Neural cell (in vitro differentiated cells): ENCODE data around the gene PJA1.

Source experiments
- CTCF ChIP-seq: fragments of 450-650 bp; IDR thresholded peaks from 2 replicates; pipeline ENCODE4 v1.5.1; 2014; ENCODE audit warnings: antibody characterized with exemption, mild to moderate bottlenecking, moderate library complexity; ENCODE audit not compliant: poor library complexity, severe bottlenecking
- EP300 ChIP-seq: fragments of 450-650 bp; conservative IDR thresholded peaks from 2 replicates; pipeline ENCODE4 v1.6.1; 2014; ENCODE audit warnings: antibody characterized with exemption, mild to moderate bottlenecking, moderate library complexity; ENCODE audit not compliant: poor library complexity, severe bottlenecking
- EZH2 ChIP-seq: fragments of 200-600, 300-800 bp; shearing (Covaris generic), sonication (generic); IDR thresholded peaks from 2 replicates; pipeline ENCODE4 v1.6.1; 2014; ENCODE audit warnings: antibody characterized with exemption, low read length, borderline replicate concordance, mild to moderate bottlenecking; ENCODE audit not compliant: insufficient read depth, poor library complexity, severe bottlenecking
- POLR2AphosphoS5 ChIP-seq: IDR thresholded peaks from 2 replicates; pipeline ENCODE4 v1.6.1; 2012
- RAD21 ChIP-seq: fragments of 450-650 bp; conservative IDR thresholded peaks from 2 replicates; pipeline ENCODE4 v1.6.1; 2014; ENCODE audit warnings: antibody characterized with exemption, mild to moderate bottlenecking, moderate library complexity
- REST ChIP-seq: IDR thresholded peaks from 2 replicates; pipeline ENCODE4 v1.6.1; 2012; ENCODE audit warnings: borderline replicate concordance

GRCh38 chrX:69124108-69124507 lies 41.1 kb downstream of the PJA1 start:
- TF ChIP-seq POLR2AphosphoS5 (no peak), CTCF (no peak), EZH2 (no peak), EP300 (no peak), REST (no peak), RAD21 (no peak)
